Activated gamma-delta T cell treated with Interleukin-2 at 50 U/mL for 16 hours (primary cell): ENCODE data around the gene SLC6A19.

Source experiments
- DNase-seq: peaks from one replicate; pipeline ENCODE4 v3.0.0-alpha.2; 2020

Gene SLC6A19

DNA sequence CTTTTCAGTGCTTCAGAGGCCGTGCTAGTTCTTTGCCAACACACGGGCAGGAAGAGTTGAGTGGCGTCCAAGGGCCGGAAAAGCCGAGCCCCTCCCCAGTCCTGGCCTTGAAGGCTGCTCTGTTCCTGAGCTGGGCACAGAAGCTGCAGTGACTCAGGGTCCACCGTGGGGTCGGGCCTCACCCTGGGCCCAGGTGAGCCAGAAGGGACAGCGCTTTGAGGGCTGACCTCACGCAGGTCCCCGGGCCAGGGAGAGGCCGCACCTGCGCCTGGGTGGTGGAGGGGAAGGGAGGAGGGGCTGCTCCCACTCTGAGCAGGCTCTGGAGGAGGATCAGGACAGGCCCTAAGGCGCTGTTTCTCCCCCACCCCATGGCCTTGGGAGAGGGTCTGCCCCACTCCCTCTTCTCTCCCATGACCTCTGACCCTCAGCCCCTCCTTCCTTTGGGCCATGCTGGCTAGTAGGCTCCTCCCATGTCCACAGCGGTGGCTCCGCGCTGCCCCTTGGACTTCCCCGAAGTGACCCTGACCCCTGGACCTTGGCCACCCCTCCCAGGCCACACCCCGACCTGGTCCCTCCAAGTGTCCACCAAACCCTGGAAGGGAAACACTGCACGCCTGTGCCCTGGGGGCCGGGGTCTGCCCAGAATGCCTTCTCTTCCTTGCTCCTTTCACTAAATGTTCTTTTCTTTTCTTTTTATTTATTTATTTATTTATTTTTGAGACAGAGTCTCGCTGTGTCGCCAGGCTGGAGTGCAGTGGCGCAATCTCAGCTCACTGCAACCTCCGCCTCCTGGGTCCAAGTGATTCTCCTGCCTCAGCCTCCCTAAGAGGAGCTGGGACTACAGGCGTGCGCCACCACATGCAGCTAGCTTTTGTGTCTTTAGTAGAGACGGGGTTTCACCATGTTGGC, 19.7 kb upstream of the SLC6A19 start:
- DNase-seq: no peak

DNA sequence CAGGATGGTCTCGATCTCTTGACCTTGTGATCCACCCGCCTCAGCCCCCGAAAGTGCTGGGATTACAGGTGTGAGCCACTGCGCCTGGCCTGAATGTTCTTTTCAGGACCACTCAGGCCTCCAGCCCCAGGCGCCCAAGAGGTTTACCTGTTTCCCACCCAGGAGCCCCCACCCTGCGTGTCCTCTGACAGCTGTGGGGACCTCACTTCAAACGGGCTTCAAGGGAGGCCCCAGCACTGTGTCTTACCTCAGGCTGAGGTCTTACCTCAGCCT, 19.1 kb upstream of the SLC6A19 start:
- DNase-seq: no peak

DNA sequence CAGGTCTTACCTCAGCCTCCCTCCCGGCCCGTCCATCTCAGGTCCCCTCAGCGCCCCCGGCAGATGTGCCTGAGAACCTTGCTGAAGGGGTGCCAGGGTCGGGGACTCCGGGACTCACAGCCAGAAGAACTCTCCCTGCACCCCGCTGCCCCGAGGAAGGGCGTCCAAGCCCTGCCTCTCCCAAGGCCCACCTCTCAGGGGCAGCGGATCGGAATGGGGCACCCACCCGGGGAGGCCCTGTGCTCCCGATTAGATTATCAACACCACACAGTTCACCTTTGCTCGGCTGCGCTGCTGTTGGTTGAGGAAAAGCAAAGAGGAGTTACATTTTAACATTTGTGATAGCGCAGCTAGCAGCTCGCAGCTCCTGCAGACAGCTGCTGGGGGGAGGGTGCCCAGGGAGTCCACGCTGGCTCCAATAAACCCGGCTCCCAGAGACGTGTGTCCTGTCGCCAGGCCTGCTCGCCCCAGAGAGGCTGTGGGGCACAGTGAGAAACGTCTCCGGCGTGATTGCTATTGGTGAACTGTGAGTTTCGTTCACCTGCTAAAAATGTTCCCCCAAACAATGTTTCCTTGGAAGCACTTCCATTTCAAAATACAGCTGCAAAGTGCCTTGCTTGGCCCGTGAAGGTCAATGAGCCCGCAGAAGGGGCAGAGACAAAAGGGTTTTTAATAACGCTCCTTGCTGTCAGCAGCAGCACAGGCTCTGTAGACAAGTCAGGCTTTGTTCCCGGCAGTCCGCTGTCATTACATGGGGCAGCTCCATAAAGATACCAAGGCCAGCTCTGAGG, 18.6 kb upstream of the SLC6A19 start:
- no peak for DNase-seq

DNA sequence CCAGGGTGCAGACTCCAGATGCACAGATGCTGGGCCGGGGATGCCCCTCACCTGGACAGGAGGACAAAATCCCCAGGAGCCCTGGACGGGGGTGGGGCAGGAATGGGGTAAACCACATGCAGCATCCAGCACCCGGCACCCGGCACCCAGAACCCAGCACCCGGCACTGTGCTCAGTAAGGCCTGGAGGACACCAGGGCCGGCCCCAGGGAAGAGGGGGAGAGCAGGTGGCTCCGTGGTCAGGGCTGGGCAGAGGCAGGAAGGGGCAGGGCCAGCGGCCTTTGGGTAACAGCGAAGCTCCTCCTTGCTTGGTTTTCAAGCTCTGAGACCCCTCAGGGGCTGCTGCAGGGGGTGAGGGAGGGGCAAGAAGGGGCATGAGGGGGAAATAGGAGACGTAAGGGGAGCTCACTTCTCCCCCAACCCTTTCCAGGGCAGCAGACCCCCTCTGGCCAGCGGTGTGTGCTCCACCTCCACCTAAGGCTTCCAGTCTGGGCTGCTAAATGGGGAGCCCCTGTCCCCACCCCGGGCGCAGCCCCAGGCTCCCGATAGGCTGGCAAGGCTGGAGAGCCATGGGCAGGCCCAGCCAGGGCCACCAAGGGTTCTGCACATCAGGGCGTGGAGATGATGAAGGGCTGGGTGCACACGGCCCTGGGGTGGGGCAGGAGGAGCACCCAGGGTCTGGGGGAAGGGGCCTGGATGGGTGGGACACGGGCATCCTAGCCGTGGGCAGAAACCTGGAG, 17.8 kb upstream of the SLC6A19 start:
- no peak for DNase-seq

DNA sequence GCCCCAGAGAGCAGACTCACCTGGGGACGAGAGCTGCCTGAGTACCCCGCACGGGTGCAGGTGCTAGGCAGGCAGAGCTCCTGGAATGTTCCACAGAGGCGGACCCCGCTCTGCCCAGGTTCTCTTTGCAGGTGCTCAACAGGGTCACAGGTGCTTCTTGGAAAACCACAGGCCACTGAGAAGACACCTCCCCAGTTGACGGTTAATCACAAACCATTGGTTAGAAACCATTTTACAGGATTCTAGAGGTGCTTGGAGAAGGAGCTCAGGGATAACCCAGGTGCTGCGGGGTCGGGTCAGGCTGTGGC, 17.3 kb upstream of the SLC6A19 start:
- DNase-seq: no peak

DNA sequence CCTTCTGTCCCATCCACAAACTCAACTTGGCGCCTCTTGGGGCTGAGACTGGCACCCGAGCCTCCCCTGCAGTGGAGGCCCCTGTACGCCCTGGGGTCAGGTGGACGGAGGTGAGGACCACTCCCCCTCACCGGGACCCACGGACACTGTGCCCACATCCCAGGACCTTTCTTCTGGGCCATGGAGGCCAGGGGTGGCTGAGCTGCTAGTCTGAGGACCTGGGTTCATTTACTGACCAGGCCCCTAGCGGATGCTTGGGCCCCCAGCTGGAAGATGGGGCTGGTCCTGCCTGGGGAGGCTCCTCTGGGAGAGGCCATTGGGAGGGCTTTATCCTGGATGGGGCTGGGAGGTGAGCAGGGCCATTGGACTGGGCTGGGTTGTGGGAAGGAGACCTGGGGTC, 16.9 kb upstream of the SLC6A19 start:
- no peak for DNase-seq

DNA sequence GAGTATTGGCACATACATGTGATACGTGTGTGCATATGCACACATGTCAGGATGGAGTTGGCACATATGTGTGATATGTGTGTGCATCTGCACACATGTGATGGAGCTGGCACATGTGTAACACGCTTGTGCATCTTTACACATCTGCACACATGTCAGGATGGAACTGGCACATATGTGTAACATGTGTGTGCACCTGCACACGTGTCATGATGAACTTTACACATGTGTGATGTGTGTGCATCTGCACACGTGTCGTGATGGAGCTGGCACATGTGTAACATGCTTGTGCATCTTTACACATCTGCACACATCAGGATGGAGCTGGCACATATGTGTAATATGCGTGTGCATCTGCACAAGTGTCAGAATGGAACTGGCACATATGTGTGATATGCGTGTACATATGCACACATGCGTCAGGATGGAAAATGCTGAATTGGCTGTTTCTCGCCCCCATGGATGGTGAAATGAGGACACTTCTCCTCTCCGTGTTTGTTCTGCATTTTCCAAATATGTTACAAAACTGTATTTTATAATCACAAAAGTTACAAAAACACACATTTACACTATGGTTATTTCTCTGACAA, 16.3 kb upstream of the SLC6A19 start:
- DNase-seq: no peak

DNA sequence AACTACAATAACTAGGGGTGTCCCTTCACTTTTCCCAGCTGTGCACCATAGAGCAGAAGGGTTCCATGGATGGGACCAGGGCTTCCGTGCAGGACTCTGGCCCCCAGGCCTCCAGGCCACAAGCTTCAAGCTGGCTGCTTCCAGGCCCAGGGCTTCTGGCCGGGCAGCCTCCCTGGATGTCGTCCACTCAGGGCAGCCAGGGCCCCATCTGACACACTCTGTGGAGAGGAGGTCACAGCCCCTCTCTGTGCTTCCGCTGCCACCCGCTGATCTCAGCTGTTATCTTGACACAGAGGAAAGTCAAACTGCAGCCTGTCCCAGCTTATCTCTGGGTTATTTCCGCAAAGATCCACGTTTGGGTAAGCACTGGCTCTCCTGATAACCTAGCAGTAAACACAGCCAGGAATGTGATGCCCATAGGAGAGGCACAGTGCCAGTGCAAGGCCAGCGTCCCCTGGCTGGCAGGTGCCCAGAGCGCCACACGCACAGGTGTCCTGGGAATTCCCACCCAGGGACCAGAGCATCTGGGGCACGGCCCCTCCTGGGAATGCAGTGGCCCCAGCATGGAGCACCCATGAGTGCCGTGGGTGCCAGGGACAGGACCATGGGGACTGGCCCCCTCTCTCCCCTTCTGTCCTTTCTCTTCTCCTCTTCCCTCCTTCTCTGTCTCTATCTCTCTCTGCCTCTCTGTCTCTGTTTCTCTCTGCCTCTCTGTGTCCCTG, 15.6 kb upstream of the SLC6A19 start:
- no peak for DNase-seq

DNA sequence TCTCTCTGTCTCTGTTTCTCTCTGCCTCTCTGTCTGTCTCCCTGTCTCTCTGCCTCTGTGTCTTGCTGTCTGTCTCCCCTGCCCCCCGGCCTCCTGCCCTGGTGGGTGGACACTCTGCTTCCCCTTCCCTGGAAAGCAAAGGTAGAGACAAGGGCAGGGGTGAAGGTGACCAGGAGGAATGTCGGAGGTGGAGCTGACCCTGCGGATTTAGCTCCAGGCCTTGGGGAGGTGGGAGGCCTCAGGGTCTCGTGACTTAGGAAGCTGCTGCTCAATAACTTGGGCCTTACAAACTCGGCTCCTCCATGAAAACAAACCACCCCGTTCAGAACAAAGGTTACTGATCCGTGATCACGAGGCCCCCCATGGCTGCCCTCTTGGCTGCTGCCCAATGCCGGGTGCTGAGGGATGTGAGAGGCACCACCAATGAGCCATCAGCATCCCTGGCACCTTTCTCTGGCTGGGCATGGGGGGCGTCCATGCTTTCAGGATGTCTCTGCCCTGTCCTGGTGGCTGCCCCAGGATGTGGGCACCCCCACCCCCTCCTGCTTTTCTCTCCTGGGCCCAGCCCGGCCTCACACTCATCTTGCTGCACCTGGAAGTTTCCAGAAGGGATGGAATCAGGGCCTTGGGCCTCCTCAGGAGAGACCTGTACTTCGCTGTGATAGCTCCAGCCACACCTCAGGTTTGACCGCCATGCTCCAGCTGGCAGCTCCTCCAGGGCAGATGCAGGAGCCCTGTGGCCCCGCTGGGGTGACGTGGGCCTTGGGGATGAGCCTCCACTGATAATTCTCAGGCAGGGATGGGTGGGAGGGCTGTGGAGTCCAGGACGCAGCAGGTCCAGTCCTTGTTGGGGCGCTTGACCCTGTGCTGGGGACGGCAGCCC, 14.8 kb upstream of the SLC6A19 start:
- DNase-seq: no peak

DNA sequence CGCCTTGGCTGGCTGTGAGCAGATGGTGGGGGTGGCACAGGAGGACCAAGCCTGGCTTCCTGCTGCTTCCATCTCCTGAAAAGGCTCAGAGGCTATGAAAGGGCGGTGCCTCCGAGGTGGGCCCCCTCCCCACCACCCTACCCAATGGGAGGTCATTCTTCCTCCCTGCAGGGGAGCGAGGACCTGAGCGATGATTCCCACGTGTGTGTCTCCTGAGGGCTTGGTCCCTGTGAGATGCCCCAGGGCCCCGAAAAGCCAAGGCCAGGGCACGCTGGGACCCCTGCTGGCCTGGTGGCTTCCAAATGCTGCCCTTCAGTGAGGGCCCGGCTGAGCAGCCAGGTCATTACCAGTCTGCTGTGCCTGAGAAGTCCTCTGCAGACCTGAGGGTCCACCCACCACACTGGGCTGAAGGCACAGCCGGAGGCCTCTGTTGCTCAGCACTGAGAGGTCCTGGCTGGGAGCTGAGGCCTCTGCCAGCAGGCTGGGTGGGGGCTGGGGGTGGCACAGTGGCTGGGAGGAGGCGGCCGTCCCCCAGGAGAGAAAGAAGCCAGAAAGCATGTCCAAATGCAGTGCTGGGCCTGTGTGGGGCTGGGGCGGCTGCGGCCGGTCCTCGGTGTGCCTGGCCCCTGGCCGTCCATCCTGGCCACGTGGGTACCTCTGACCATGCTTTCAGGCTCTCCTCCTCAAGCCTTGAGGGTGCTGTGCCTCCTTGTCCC, 14.0 kb upstream of the SLC6A19 start:
- no peak for DNase-seq

DNA sequence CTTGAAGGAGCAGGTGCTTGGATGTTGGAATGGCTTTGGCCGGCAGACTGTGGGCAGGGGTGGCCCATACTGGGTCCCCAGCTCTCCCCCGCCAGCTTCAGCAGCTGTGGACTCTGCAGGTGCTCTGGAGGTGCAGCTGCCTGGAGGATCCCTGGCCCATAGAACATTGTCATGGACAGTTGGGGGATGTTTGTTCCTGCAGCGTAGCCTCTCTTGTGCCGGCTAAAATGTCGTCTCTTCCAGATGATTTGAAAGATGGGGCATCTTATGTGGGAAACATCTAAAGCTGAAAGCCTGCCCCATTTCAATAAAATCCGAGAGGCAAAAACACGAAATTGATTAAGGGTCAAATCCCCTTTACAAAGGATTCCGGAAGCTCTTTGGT, 13.5 kb upstream of the SLC6A19 start:
- DNase-seq: no peak

DNA sequence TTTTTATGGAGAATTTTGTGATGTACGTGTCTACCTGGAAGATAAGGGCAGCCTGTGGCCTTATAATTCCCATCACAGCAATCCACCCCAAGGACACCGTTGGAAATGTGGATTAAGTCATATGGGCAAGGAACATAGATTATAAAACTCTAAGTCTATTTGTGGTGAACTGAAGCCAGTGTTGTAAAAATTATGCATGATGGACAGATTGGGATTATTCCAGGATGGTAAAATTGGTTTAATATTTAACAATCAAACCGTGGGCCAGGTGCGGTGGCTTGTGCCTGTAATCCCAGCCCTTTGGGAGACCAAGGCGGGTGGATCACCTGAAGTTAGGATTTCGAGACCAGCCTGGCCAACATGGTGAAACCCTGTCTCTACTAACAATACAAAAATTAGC, 12.9 kb upstream of the SLC6A19 start:
- no peak for DNase-seq

DNA sequence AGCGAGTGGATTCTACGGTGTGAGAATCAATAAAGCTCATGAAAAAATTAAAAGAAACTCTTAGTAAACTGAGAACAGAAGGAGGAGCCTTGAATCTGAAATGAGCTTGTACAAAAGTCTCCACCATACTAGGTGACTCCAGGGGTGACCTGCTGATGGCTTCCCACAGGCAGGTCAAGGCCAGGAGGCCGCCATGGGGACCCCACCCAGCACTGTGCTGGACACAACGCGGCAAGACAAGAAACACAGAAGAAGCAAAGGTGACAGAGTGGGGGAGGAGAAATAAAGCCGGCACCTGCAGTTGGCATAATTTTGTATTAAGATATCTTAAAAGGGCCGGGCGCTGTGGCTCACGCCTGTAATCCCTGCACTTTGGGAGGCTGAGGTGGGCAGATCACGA, 12.1 kb upstream of the SLC6A19 start:
- no peak for DNase-seq

DNA sequence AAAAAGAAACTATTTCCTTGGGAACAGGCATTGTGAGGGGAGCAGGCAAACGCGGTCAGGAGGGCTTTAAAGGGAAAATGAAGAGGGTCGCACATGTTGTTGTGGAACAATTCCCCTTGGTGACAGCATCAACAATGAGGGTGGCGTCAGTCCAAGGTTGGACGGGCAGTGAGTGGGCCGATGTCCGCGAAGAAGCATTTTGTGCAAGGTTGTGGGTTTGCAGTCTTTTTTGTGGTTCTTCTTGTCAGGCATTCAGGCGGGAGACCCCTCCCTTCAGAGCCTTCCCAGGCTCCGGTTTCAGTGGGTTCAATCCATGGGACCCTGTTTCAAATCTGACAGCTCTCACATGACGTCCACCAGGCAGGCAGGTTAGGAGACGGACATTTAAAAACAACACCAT, 11.1 kb upstream of the SLC6A19 start:
- DNase-seq: no peak

DNA sequence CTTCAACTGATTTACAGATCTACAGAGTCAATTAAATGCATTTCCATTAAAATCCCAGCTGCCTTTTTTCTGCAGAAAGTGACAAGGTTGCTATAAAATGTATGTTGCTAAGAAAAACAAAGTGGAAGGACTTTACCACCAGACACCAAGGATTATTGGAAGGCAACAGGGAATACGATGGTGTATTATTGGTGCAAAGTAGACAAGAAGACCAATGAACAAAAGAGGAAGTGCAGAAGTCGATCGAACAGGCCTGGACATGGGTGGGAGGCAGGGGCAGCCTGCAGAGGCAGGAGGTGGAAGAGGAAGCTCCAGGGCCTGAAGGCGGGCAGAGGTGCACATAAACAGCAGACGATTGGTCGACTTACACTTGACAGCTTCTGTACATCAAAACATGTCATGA, 10.6 kb upstream of the SLC6A19 start:
- no peak for DNase-seq

DNA sequence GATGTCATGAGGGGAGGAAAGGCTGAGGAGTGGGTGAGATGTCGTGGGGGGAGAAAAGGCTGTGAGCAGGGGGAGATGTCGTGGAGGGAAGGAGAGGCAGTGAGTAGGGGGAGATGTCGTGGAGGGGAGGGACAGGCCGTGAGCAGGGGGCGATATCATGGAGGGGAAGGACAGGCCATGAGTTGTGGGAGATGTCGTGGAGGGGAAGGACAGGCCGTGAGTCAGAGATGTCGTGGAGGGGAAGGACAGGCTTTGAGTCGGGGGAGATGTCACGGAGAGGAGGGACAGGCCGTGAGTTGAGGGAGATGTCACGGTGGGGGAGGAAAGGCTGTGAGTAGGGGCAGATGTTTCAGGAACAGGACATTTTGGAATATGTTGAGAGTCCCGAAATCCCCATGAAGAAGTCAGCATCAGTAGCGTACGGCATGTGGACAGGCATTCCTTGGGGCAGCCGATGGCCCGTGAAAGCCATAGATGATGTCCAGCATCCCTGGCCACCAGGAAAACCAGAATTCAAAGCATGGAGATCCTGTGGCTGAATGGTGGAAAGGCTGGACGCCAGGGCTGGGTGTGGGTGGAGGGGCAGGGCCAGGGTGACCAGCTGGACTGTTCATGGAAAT, 8.3 kb upstream of the SLC6A19 start:
- DNase-seq: no peak

DNA sequence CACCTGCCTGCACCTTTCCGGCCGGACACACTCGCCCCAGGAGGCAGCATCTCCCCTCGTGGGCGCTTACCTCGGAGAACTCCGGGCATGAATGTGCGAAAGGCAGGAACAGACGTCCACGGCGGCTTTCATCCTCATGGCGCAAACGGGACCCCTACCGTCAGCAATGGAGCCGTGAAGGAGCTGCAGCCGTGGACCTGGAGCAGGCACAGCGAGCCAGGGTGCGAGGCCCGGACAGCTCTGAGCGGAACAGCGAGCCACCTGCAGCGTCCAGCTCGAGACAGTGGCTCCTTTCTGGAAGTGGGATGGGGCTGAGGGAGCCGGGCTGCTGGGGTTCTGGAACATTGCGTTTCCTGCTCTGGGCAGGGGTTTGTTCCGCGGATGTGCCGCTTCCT, 7.8 kb upstream of the SLC6A19 start:
- DNase-seq: no peak

DNA sequence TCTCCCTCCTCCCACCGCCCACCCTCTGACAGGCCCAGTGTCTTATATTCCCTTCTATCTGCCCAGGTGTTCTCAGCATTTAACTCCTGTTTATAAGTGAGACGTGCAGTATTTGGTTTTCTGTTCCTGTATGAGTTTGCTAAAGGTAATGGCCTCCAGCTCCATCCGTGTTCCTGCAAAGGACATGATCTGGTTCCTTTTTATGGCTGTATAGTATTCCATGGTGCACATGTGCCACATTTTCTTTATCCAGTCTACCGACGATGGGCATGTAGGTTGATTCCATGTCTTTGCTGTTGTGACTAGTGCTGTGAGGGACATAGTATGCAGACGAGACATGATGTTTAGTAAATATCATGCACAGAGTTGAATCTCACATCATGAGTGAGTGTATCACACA, 7.0 kb upstream of the SLC6A19 start:
- no peak for DNase-seq

DNA sequence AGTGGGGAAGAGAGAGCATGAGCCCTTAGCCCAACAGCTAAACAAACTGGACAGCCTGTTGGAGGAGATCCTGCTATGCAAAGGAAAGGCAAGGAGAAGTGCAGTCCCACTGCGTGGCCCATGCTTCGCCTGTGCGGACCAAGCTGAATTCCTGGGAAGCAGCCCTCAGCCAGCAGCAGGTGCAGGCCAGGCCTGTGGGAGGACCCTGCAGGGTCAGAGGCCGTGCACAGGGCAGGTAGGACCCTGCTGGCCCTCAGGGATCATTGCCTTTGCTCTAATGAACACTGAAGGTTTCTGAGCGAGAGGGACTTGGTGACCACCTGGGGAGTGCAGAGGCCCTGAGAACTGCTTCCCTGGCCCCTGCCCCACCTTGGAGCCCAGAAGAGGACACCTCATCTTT, 6.0 kb upstream of the SLC6A19 start:
- no peak for DNase-seq

DNA sequence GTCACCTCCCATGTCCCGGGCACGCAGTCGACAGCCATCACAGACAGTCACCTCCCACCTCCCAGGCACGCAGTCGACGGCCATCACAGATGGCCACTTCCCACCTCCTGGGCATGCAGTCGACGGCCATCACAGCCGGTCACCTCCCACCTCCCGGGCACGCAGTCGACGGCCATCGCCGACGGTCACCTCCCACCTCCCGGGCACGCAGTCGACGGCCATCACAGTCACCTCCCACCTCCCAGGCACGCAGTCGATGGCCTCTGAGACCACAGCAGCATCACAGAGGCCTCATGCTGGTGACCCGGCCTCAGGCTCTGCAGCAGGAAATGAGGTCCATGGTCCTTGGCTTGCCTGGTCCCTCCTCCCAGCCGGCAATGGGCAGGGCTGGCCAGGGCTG, 5.5 kb upstream of the SLC6A19 start:
- no peak for DNase-seq

DNA sequence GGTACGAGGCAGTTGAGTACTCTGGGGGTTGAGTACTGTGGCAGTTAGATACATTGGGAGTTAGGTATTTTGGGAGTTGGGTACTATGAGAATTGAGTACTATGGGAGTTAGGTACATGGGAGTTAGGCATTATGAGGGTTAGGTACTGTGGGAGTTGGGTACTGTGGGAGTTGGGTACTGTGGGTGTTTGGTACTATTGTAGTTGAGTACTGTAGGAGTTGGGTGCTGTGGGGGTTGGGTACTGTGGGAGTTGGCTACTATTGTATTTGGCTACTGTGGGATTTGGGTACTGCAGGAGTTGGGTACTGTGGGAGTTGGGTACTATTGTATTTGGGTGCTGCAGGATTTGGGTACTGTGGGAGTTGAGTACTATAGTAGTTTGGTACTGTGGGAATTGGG, 4.8 kb upstream of the SLC6A19 start:
- no peak for DNase-seq
